Natural killer cell (primary cell): Measurements from ENCODE around the gene SMARCA2. TPM values are rescaled to one million over a fixed set of nuclear protein-coding genes. Genes with fewer than 3 reads are reported as not detected.

ENCODE experiments used
- ATAC-seq, 3 donors: fragments of 150-1000 bp in 2 of 3; fragments of 200-7000 bp in 1 of 3; cut with Tn5 transposase; 1 replicate in 1 of 3; 2 replicates in 2 of 3; pipeline ENCODE4 v1.10.0; 2021; ENCODE audit warnings: mild to moderate bottlenecking in 2 of 3, moderate library complexity in 2 of 3
- DNase-seq, 2 donors: peaks; one replicate each; pipeline versions ENCODE4 v3.0.0 to v3.0.0-alpha.2; 2013 to 2021; ENCODE audit warnings: mixed read lengths in 1 of 2
- H3K27ac ChIP-seq: one replicate; pipeline ENCODE4 v1.5.1; 2013; ENCODE audit warnings: mild to moderate bottlenecking, low read length
- H3K27me3 ChIP-seq: one replicate; pipeline ENCODE4 v1.6.1; 2013; ENCODE audit warnings: low read length; ENCODE audit not compliant: control insufficient read depth, insufficient read depth
- H3K36me3 ChIP-seq: one replicate; pipeline ENCODE4 v1.6.1; 2013; ENCODE audit warnings: low read length; ENCODE audit not compliant: control insufficient read depth, insufficient read depth
- H3K4me1 ChIP-seq: one replicate; pipeline ENCODE4 v1.6.1; 2013; ENCODE audit warnings: low read length; ENCODE audit not compliant: control insufficient read depth, insufficient read depth
- H3K4me3 ChIP-seq: one replicate; pipeline ENCODE4 v1.5.1; 2013; ENCODE audit warnings: low read length
- H3K9me3 ChIP-seq: one replicate; pipeline ENCODE4 v1.6.1; 2013; ENCODE audit warnings: low read length; ENCODE audit not compliant: control insufficient read depth, insufficient read depth
- H3K27ac Mint-ChIP-seq, 2 donors: one replicate each; pipeline ENCODE4 v1.8.0; 2022; ENCODE audit warnings: mild to moderate bottlenecking in 2 of 2, mixed read lengths in 2 of 2, moderate library complexity in 1 of 2
- H3K27me3 Mint-ChIP-seq, 2 donors: one replicate each; pipeline ENCODE4 v1.8.0; 2022; ENCODE audit warnings: low read depth in 2 of 2, mixed read lengths in 2 of 2
- H3K36me3 Mint-ChIP-seq: one replicate; pipeline ENCODE4 v1.8.0; 2022; ENCODE audit warnings: mixed read lengths
- H3K4me1 Mint-ChIP-seq, 2 donors: one replicate each; pipeline ENCODE4 v1.8.0; 2022; ENCODE audit warnings: mixed read lengths in 2 of 2
- H3K4me3 Mint-ChIP-seq: one replicate; pipeline ENCODE4 v1.8.0; 2022; ENCODE audit warnings: mild to moderate bottlenecking, moderate library complexity, mixed read lengths
- H3K9me3 Mint-ChIP-seq, 2 donors: one replicate each; pipeline ENCODE4 v1.8.0; 2022; ENCODE audit warnings: mixed read lengths in 2 of 2
- WGBS: methylation state at CpG from one replicate; pipeline ENCODE4 v1.1.7; 2013; ENCODE audit warnings: missing lambda C conversion rate; ENCODE audit not compliant: insufficient coverage; 5-methylcytosine and 5-hydroxymethylcytosine counted together
- intact Hi-C: fragments of 100-400 bp; cut with micrococcal nuclease; formaldehyde crosslinking; loops from one replicate; pipeline ENCODE4 v1.14.2; 2022
- total RNA-seq, 4 donors: library from RNA; stranded (reverse); fragments of 120-200 nt in 1 of 4; gene quantifications; one replicate each; pipeline versions ENCODE4 v1.2.3 to v1.2.4, GENCODE V29; 2013 to 2022
- TF ChIP-seq, protein P1 (sequence below): fragments of 200-600 bp; IDR thresholded peaks from one replicate; pipeline ENCODE4 v1.8.0; 2022; ENCODE audit warnings: antibody characterized with exemption

The SMARCA2 gene
- total RNA-seq, 3 donors from 2014 or later (not counting 1 experiment from before 2014, with no cell fraction given): 303 to 324 (median 308) TPM

GRCh38 chr9:2028888-2029287 is 13.7 kb downstream of the SMARCA2 start:
- peaks cover 78 to 89% of the 10 kb centered on the region in 2 donors for H3K4me1 Mint-ChIP-seq
- Histone ChIP-seq H3K4me3 (no peak overlapping the region), H3K27me3 (no peaks in the 10 kb centered on the region), H3K27ac (no peak overlapping the region), H3K9me3 (no peaks in the 10 kb centered on the region), H3K4me1 (peaks cover 36% of the 10 kb centered on the region), H3K36me3 (peaks cover 32% of the 10 kb centered on the region)
- peaks cover 11% of the 10 kb centered on the region for H3K36me3 Mint-ChIP-seq
- ATAC-seq (no peak), DNase-seq (no peak)
- no peaks in the 10 kb centered on the region for H3K27me3 Mint-ChIP-seq
- peak overlapping the region; percentile 90 to 97 for H3K27ac Mint-ChIP-seq
- H3K9me3 Mint-ChIP-seq: no peaks in the 10 kb centered on the region
- intact Hi-C loops: no loop called here
- TF ChIP-seq, protein P1, sequence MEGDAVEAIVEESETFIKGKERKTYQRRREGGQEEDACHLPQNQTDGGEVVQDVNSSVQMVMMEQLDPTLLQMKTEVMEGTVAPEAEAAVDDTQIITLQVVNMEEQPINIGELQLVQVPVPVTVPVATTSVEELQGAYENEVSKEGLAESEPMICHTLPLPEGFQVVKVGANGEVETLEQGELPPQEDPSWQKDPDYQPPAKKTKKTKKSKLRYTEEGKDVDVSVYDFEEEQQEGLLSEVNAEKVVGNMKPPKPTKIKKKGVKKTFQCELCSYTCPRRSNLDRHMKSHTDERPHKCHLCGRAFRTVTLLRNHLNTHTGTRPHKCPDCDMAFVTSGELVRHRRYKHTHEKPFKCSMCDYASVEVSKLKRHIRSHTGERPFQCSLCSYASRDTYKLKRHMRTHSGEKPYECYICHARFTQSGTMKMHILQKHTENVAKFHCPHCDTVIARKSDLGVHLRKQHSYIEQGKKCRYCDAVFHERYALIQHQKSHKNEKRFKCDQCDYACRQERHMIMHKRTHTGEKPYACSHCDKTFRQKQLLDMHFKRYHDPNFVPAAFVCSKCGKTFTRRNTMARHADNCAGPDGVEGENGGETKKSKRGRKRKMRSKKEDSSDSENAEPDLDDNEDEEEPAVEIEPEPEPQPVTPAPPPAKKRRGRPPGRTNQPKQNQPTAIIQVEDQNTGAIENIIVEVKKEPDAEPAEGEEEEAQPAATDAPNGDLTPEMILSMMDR: no peak
- 91% methylated on average over 7 of the region's 7 CpGs for WGBS
- H3K4me3 Mint-ChIP-seq: peak overlapping the region; percentile 57

GRCh38 chr9:2029666-2030170 is 14.6 kb downstream of the SMARCA2 start:
- intact Hi-C loops: no loop called here
- Histone ChIP-seq H3K27ac (no peak overlapping the region), H3K4me3 (no peak overlapping the region), H3K36me3 (peaks cover 37% of the 10 kb centered on the region), H3K4me1 (peaks cover 33% of the 10 kb centered on the region), H3K9me3 (no peaks in the 10 kb centered on the region), H3K27me3 (no peaks in the 10 kb centered on the region)
- TF ChIP-seq, protein P1: no peak
- no peaks in the 10 kb centered on the region for H3K9me3 Mint-ChIP-seq
- peaks cover 11% of the 10 kb centered on the region for H3K36me3 Mint-ChIP-seq
- H3K4me1 Mint-ChIP-seq: peaks cover 70 to 86% of the 10 kb centered on the region in 2 donors
- no peaks in the 10 kb centered on the region for H3K27me3 Mint-ChIP-seq
- no peak overlapping the region for H3K4me3 Mint-ChIP-seq
- 90% methylated on average over 2 of the region's 2 CpGs for WGBS
- no peak for DNase-seq
- H3K27ac Mint-ChIP-seq: peak overlapping the region; percentile 0 to 97
- ATAC-seq: no peak

GRCh38 chr9:2032234-2032633 is 17.1 kb downstream of the SMARCA2 start:
- no peaks in the 10 kb centered on the region for H3K27me3 ChIP-seq
- 63% methylated on average over 5 of the region's 5 CpGs for WGBS
- peaks cover 54% of the 10 kb centered on the region for H3K36me3 ChIP-seq
- no peak overlapping the region for H3K27ac ChIP-seq
- no peaks in the 10 kb centered on the region for H3K9me3 ChIP-seq
- Mint-ChIP-seq H3K9me3 (no peaks in the 10 kb centered on the region), H3K4me3 (peak overlapping the region; percentile 2), H3K36me3 (peaks cover 11% of the 10 kb centered on the region), H3K4me1 (peaks cover 54 to 61% of the 10 kb centered on the region in 2 donors), H3K27ac (peak overlapping the region in 1 of 2 donors; percentile 97), H3K27me3 (no peaks in the 10 kb centered on the region)
- ATAC-seq (no peak), DNase-seq (no peak)
- TF ChIP-seq, protein P1: no peak
- intact Hi-C loops: no loop called here
- H3K4me1 ChIP-seq: peaks cover 13% of the 10 kb centered on the region
- H3K4me3 ChIP-seq: no peak overlapping the region

DNA sequence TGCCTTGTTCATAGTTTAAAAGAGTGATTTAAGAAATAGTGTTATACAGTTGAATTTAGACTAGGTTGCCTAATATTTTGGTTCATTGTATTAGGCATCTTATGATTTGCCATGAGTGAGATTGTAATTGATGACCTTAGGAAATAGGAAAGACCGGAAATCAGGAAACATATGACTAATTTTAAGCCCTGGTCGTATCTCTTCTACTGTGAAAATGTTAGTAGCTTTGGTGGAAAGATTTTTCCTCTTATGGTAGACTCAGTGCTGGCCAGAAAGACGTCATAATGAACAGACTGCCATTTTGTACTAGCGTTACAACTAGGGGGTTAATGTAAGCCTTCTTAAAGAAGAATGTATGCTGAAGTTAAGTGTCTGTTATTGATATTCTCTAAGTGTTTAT is 21.7 kb downstream of the SMARCA2 start:
- TF ChIP-seq, protein P1: no peak
- H3K27me3 Mint-ChIP-seq: no peaks in the 10 kb centered on the region
- peak overlapping the region; percentile 6 to 9 for H3K27ac Mint-ChIP-seq
- H3K4me1 Mint-ChIP-seq: peaks cover 33 to 36% of the 10 kb centered on the region in 2 donors
- intact Hi-C loops: no loop called here
- no peak overlapping the region for H3K4me3 Mint-ChIP-seq
- H3K27me3 ChIP-seq: no peaks in the 10 kb centered on the region
- ATAC-seq (no peak), DNase-seq (no peak)
- no peak overlapping the region for H3K4me3 ChIP-seq
- no peaks in the 10 kb centered on the region for H3K4me1 ChIP-seq
- peaks cover 17% of the 10 kb centered on the region for H3K36me3 Mint-ChIP-seq
- 86% methylated on average over 4 of the region's 4 CpGs for WGBS
- peaks cover 78% of the 10 kb centered on the region for H3K36me3 ChIP-seq
- H3K9me3 ChIP-seq: no peaks in the 10 kb centered on the region
- no peak overlapping the region for H3K27ac ChIP-seq
- H3K9me3 Mint-ChIP-seq: no peaks in the 10 kb centered on the region
